Colon (tissue), 2 donors: ENCODE measurements around the gene RPGRIP1L.

Experiments
- FAIRE-seq: peaks from 2 replicates; lab custom pipeline; 2012; peaks lifted over from hg19 to GRCh38; lab: Jason Lieb, UNC
- donor health status: control.
- donor health status: control.

The RPGRIP1L gene

DNA sequence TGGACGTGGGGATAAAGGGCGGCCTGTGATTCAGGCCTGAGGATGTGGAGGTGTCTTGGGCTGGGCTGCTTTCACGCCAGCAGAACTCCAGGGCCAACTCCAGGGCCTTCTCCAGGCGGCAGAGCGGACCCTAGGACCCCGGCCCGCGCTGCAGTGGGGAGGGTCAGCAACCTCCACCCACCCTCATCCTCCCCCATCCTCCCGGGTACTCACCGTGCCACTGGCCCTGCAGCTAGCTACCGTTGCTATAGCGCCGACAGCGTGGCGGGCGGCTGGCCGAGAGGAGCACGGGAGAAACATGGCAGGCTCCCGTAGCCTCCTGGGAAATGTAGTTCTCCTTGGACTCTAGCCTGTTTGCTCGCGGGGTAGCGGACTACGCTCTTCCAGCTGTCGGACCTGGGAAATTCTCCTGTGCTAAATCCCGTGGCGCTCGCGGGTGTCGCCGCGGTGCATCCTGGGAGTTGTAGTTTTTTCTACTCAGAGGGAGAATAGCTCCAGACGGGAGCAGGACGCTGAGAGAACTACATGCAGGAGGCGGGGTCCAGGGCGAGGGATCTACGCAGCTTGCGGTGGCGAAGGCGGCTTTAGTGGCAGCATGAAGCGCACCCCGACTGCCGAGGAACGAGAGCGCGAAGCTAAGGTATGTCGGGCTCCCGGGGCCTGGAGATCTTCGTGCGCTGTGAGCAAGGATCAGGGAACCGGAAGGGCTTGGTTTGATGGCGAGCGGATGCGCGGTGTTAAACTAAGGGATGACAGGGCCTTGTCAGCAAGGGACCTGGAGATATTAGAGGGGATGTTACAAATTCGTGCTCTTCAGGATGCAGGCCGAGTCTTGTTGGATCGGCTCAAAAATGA is at the start of gene RPGRIP1L, which contains the start of gene FTO:
Gene RPGRIP1L (minus strand): TSS at position 270 of the 855 bp plus-strand sequence. CDS start 3,136 bp downstream, outside the sequence.
Gene FTO (plus strand): TSS at position 567 of the 855 bp plus-strand sequence.
- FAIRE-seq: peak; percentile 72

GRCh38 chr16:53753431-53753830 is 49.8 kb upstream of the RPGRIP1L start:
- FAIRE-seq: no peak

GRCh38 chr16:53752560-53752959 is 48.9 kb upstream of the RPGRIP1L start:
- FAIRE-seq: no peak

GRCh38 chr16:53745753-53746266 is 42.2 kb upstream of the RPGRIP1L start:
- no peak for FAIRE-seq

- no peak for FAIRE-seq
These were observed 41.4 kb upstream of the RPGRIP1L start for GRCh38 chr16:53745086-53745485.

DNA sequence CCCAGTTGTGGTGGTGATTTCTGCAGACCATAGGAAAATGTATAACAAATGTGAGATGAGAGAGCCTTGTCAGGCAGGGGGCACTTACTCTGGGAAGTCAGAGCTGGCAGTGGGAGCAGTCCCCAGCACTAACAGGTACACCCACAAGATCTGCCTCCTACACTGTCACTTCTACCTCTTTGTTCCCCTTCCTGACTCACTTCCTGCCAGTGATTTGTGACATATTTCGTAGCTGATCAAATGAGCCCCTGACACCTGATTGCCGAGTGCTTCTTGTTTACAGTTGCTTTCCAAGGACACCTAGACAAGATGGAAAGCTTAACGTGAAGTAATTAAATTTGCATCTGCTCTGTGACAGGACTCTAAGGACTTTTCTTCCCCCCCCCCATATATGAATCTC is 40.8 kb upstream of the RPGRIP1L start:
- no peak for FAIRE-seq

DNA sequence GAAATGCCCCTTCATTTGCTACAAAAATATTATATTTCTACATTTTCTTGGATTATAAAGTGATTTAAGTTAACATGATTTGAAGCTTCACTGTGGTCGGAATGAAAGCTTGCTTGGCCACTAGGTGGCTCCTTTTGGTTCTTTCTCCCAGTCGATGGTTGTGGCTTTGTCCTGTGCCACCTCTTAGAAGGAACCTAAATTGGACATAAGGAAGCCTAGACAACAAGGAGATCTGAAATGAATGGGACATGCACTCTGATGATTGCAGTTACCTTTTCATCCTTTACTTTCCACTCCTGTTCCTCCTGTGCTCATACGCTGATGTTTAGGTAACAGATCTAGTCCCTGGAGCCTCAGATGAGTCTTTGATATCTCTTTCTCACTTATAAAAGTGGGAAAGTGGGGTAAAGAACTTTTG is 39.5 kb upstream of the RPGRIP1L start:
- FAIRE-seq: no peak

DNA sequence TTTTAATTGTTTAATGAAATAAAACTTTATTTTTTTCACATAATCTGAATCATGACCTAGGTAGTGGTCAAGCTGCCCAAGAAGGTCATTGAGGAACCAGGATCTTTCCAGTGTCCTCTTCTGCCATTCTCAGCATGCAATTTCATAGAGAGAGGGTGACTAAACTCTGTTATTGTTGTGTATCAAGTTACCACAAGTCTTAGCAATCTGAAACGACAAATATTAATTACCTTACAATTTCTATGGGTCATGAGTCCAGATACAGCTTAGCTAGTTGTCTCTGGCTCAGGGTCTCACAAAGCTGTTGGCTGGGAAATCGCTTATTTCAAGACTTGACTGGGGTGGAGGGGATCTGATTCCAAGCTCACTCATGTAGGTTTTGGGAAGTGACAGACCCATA is 37.9 kb upstream of the RPGRIP1L start:
- FAIRE-seq: no peak

GRCh38 chr16:53740933-53741531 is 37.4 kb upstream of the RPGRIP1L start:
- FAIRE-seq: no peak

DNA sequence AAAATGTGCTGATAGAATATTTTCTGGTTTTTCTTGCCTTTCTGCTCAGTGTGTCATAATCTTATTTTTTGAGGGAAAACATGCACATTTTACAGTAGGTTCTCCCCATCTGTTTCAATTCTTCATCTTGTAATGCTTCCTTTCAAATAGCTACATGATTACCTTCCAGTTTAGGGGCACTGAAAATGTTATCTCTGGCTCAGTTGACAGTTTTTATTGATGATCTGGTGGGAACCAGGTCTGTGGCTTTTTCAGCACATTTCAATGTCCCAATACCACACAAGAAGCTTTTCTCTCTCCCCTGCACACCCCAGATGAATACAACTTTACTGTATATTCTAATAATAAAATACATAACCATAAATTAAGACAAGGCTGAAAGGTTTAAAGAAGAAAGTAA is 36.8 kb upstream of the RPGRIP1L start:
- FAIRE-seq: no peak

- FAIRE-seq: no peak
These were observed 33.9 kb upstream of the RPGRIP1L start for GRCh38 chr16:53737552-53737951.

GRCh38 chr16:53736297-53736696 is 32.6 kb upstream of the RPGRIP1L start:
- FAIRE-seq: no peak

DNA sequence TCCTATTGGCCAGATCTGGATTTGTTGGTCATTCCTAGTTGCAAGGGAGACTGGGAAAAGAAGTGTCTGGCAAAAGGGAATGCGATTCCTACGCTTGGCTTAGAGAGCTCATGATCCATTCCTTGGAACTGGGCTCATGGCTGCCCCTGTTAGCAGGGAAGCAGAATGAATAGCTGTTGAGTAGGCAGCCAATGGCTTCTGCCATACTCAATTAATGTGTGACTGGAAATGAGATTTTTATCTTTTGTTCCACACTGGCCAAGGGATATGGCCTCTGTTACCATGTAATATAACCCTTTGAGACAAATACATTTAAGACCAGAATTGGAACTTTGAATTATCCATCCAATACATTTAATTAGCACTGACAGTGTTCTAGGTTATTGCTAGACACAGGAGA is 31.2 kb upstream of the RPGRIP1L start:
- FAIRE-seq: no peak

DNA sequence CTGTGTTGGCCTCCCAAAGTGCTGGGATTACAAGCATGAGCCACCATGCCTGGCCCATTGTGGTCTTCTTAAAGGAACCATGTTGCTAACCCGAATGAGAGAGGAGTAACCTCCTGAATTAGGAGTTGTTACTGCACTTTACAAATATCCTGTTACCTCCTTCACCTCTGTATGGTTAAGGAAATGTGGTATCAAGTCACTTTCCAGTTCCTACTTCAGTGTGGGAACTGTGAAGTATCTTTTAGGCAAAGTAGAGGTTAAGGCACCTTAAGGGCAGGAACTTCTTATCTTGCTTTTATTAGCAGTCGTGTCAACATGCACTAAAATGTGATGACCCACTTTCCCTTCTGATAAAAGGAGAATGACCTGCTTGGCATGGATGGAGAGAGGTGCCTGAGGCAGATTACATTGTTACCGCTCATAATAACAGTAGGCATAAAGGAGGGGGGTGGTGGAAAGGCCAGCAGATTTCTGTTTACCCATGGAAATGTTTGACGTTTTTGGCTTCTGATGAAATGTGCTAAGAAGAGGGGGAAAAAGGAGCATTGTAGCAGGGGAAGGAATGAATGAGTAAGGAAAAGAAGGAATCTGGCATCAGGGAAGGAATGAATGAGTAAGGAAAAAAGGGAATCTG is 28.8 kb upstream of the RPGRIP1L start:
- no peak for FAIRE-seq

DNA sequence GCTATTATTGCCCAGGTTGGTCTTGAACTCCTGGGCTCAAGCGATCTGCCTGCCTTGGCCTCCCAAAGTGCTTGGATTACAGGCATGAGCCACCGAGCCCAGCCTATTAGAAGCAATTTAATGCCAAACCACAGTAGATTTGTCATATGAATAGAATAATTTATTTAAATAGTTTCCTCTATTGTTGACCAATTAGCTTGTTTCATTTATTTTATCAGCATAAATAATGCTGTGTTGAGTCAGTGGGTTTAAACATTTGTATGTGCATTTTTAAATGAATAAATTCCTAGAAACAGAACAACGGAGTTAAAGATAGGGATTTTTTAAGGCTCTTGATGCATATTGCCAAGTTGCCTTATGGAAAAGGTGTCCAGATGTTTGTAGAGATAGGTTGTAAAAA is 27.0 kb upstream of the RPGRIP1L start:
- FAIRE-seq: no peak

DNA sequence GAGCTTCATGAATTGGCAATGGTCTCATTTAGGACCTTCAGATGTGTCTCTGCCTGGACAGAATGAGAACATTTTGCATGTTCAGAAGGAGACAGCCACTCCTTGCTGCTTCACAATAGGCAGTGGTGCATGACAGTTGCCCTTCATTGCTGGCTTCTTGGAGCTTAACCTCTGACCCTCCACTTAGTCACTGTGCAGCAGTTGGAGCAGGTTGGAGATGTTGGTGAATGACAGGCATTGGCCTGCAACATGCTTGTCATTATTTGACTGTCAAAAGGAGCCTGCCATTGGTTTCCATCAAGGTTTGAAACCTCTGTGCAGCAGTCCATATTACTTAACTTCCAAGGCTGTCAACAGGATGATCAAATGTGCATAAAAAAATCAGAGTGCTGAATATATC is 23.0 kb upstream of the RPGRIP1L start:
- FAIRE-seq: no peak

DNA sequence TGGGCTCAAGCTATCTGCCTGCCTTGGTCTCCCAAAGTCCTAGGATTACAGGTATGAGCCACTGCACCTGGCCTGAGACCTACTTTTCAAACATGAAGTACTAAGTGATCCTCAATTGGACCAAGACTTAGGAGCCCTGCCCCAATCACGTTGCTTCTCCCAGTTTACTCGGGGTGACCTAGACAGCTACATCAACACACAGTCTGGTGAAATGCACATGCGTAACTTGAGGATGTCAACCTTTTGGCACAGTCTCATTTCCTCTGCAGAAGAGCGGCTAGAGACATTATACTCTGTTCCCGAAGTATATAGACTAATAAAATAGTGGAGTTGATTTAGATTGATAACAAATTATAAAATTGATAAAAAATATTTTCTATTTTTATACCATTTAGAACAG is 17.4 kb upstream of the RPGRIP1L start:
- FAIRE-seq: no peak

GRCh38 chr16:53717577-53717976 is 13.9 kb upstream of the RPGRIP1L start:
- FAIRE-seq: no peak

DNA sequence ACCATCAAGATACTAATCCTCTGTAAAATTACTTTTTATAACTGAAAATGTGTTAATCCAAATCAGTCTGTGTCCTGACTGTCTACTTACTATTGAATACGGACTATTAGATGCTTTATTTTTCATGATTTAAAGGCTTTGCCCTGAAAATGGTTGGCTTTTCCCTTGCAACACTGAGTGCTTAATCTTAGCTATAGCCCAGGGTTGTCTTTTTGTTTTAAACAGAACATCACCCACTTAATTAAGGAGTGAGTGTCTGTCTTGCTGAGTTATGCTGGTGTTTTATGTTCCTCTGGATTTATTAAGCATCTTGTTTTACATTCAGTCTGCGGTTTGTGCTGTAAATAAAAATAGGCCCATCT is 11.3 kb upstream of the RPGRIP1L start:
- FAIRE-seq: no peak

- FAIRE-seq: no peak
These were observed 10.8 kb upstream of the RPGRIP1L start for GRCh38 chr16:53714205-53715022.

DNA sequence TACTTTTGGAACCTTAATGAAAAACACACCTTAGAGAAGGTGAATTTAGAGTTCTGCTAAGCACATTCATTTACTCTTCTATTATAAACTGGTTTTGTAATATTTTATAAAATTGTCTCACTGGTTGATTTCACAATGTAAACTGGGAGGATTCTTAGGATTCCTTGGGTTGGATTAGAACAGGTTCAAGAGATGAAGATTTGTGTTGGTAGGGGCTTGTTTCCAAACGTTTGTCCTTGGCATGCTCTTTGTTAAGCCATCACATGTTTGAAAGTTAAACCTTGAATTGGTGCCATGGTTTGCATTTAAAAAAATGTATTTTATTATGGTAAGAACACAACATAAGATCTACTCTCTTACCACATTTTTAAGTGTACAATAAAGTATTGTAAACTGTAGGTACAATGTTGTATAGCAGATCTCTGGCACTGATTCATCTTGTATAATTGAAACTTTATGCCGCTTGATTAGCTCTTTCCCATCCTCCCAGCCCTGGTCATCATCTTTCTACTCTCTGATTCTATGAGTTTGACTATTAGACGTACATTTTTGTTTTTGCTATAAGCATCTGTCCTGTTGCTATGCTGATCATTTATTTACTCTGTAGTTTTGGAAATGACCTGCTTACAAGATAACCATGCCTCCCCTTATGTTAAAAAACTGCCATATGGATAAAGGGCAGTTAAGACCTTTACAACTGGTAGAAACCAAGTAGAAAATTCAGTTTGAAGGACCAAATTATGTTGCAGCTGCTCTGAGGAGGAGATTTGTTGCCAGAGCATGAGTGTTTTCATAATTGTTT is 9.9 kb upstream of the RPGRIP1L start:
- no peak for FAIRE-seq
